ENCODE data around the gene FGF18. TPM values are rescaled to one million over a fixed set of nuclear protein-coding genes. Genes with fewer than 3 reads are reported as not detected.

FGF18 gene
- total and polyA plus RNA-seq, 2 of the 4 experiments (the other 2 are of a cell fraction) = 0.15 TPM; not detected in 1

DNA sequence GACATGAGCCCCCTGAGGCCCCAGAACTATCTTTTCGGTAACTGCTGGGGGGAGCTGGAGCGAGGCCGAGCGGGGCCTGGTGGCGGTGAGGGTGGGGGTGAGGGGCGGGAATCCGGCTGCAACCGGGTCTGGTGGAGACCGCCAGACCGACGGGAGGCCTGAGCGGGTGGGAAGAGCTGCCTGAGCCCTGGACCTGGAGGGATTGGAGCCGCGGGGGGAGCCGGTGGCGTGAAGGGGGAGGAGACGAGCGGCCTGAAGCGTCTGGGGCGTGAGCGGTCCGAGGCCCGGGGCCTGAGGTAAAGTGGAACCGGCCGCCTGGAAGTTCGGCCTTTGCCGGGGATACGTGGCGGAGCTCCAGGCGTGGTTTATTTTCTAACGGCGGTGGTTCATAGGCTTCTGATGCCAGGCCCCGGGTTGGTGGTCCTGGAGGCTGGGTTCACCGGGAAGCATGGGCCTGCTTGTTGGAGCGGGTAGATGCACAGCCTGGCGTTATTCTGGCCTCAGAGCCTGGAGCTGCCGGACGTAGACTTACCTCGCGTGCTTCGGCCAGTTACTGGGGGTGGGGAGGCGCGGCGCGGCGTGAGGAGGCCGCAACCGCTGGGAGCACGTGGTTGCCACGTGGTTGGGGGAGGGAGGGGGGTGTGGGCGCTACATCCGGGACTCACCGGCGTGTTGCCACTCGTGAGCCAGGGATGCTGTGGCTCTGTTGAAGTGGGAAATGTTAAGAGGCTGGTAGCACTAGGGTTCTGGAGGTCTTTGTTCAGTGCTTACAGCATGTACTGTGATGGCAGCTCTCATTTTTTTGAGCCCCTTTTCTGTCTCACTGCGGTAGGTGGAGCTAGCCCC, 31.3 kb upstream of the FGF18 start:
- ChIA-PET CTCF (no interaction called here), POLR2A (ENCODE audit: unreplicated experiment) (no interaction called here)
- Histone ChIP-seq H3K23ac (ENCODE audit: low read depth, low read length) (peak overlapping the region; percentile 73), H3K9me3 (ENCODE audit: control insufficient read depth, insufficient read depth, low read length) (no peaks in the 10 kb centered on the region), H3K36me3 (ENCODE audit: control insufficient read depth, insufficient read depth, low read length) (peaks cover 12% of the 10 kb centered on the region), H4K91ac (ENCODE audit: insufficient read depth, low read depth, low read length) (peak overlapping the region; percentile 42; the same call in 1 of the 2 replicates), H2AFZ (replicated peaks; ENCODE audit: low read length, poor library complexity) (peak overlapping the region; percentile 95), H3K56ac (ENCODE audit: extremely low read depth, insufficient read depth, low read length) (peak overlapping the region; percentile 17; the same call in 1 of the 2 replicates), H3K4me1 (ENCODE audit: control insufficient read depth, insufficient read depth, low read length) (no peaks in the 10 kb centered on the region; the same call in 1 of the 2 replicates), H3K79me1 (ENCODE audit: low read depth in 1 of 2, low read length in 2 of 2) (peaks cover 0 to 13% of the 10 kb centered on the region in 2 experiments; a peak in 2 of 4 replicates), H3K4ac (ENCODE audit: low read depth, low read length) (peak overlapping the region; percentile 75), H3K14ac (replicated peaks; ENCODE audit: low read depth, low read length) (peak overlapping the region; percentile 88), H2AK9ac (replicated peaks; ENCODE audit: low read depth, low read length, poor library complexity) (peak overlapping the region; percentile 95), H3K18ac (ENCODE audit: low read depth, low read length) (no peak overlapping the region; the same call in 1 of the 2 replicates), H4K5ac (ENCODE audit: low read depth, low read length) (no peak overlapping the region), H3K27me3 (ENCODE audit: control insufficient read depth, insufficient read depth, low read length) (no peaks in the 10 kb centered on the region), H3K4me3 (ENCODE audit: insufficient read depth, low read depth, low read length) (peak overlapping the region; percentile 63), H2AK5ac (ENCODE audit: low read depth, low read length) (peak overlapping the region; percentile 69), H2BK5ac (ENCODE audit: low read depth, low read length, poor library complexity, severe bottlenecking) (peak overlapping the region; percentile 56), H3K9me1 (ENCODE audit: insufficient read depth, low read length) (peaks cover 5% of the 10 kb centered on the region; the same call in 1 of the 2 replicates), H3K27ac (ENCODE audit: insufficient read depth, low read length) (peak overlapping the region; percentile 70), H4K20me1 (ENCODE audit: insufficient read depth, low read length) (peaks cover 56% of the 10 kb centered on the region), H3K4me2 (ENCODE audit: low read depth, low read length) (peak overlapping the region; percentile 97), H4K8ac (ENCODE audit: low read depth in 2 of 2, low read length in 2 of 2) (peak overlapping the region in 1 of 2 experiments; percentile 75; a peak in 3 of 4 replicates), H2BK15ac (ENCODE audit: low read depth, low read length) (no peak overlapping the region), H3K9ac (ENCODE audit: low read depth, low read length) (peak overlapping the region; percentile 73), H2BK120ac (ENCODE audit: low read depth, low read length) (no peak overlapping the region), H2BK20ac (ENCODE audit: low read depth, low read length) (no peak overlapping the region)
- in situ Hi-C loops (cut with MboI; ENCODE audit: low sequenced_read_pairs) (no loop called here), dilution Hi-C loops (cut with HindIII; ENCODE audit: low sequenced_read_pairs, unreplicated experiment) (no loop called here), intact Hi-C loops (cut with micrococcal nuclease) (no loop called here)
- TF ChIP-seq, protein P1, sequence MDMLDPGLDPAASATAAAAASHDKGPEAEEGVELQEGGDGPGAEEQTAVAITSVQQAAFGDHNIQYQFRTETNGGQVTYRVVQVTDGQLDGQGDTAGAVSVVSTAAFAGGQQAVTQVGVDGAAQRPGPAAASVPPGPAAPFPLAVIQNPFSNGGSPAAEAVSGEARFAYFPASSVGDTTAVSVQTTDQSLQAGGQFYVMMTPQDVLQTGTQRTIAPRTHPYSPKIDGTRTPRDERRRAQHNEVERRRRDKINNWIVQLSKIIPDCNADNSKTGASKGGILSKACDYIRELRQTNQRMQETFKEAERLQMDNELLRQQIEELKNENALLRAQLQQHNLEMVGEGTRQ (IDR thresholded peaks at IDR 0.05; ENCODE audit: low read depth, low read length) = peak; percentile 93
- TF ChIP-seq CEBPB (IDR thresholded peaks at IDR 0.05; ENCODE audit: low read depth, low read length) (no peak), BHLHE40 (IDR thresholded peaks at IDR 0.05; ENCODE audit: low read depth, low read length) (peak; percentile 77), MXI1 (IDR thresholded peaks at IDR 0.05; ENCODE audit: borderline replicate concordance, low read depth, low read length) (peak; percentile 100), POLR2A (IDR thresholded peaks at IDR 0.05; ENCODE audit: low read depth, low read length) (peak; percentile 66; the same call in 1 of the 2 replicates)
- BruUV-seq (replicated peaks) = no TSS peak
- ATAC-seq (ENCODE audit: low read depth) (peak; percentile 35), DNase-seq (peak; percentile 75)
- WGBS, 2 experiments (ENCODE audit: extremely low coverage in 2 of 2, insufficient read length in 1 of 2) = 0% methylated on average over 27 of the region's 56 CpGs; no CpG with 5 or more reads in 1 of the 2 experiments
